Loucy (cell line): Measurements from ENCODE around the gene MAP7.
"Not testable (repeated sequence)": the region's sequence is repeated elsewhere in the genome, so short reads cannot be mapped to it uniquely, and the experiment has no call there.

ENCODE experiments used
- H2AFZ ChIP-seq: fragments of 200-600 bp; sonication (generic); 2 replicates; pipeline ENCODE4 v1.6.0; 2016; ENCODE audit warnings: antibody characterized with exemption, mild to moderate bottlenecking, low read length, moderate library complexity
- H3F3A ChIP-seq: fragments of 200-600 bp; 2 replicates; pipeline ENCODE4 v1.6.0; 2016; ENCODE audit warnings: antibody characterized with exemption, low read depth, mild to moderate bottlenecking
- H3K27me3 ChIP-seq: fragments of 200-600 bp; sonication (generic); 2 replicates; pipeline ENCODE4 v1.6.1; 2014; ENCODE audit warnings: low read length, mild to moderate bottlenecking; ENCODE audit not compliant: insufficient read depth, poor library complexity, severe bottlenecking
- H3K36me3 ChIP-seq: fragments of 200-600 bp; sonication (generic); 2 replicates; pipeline ENCODE4 v1.6.1; 2016; ENCODE audit warnings: low read length; ENCODE audit not compliant: insufficient read depth
- H3K4me1 ChIP-seq: fragments of 200-600 bp; sonication (generic); 2 replicates; pipeline ENCODE4 v1.5.1; 2014; ENCODE audit warnings: low read length, mild to moderate bottlenecking; ENCODE audit not compliant: insufficient read depth, poor library complexity, severe bottlenecking
- H3K4me2 ChIP-seq: fragments of 200-600 bp; sonication (generic); 2 replicates; pipeline ENCODE4 v1.6.0; 2014; ENCODE audit warnings: antibody characterized with exemption, low read length, low read depth, mild to moderate bottlenecking; ENCODE audit not compliant: poor library complexity, severe bottlenecking
- H3K4me3 ChIP-seq: fragments of 200-600 bp; sonication (generic); 2 replicates; pipeline ENCODE4 v1.5.1; 2014; ENCODE audit warnings: low read length, mild to moderate bottlenecking, mixed read lengths; ENCODE audit not compliant: poor library complexity, severe bottlenecking
- H3K79me2 ChIP-seq: fragments of 200-600 bp; sonication (generic); 2 replicates; pipeline ENCODE4 v1.6.1; 2014; ENCODE audit warnings: low read length; ENCODE audit not compliant: insufficient read depth
- H3K9ac ChIP-seq: fragments of 200-600 bp; sonication (generic); 2 replicates; pipeline ENCODE4 v1.6.0; 2014; ENCODE audit warnings: mild to moderate bottlenecking, low read depth, low read length, moderate library complexity; ENCODE audit not compliant: poor library complexity, severe bottlenecking
- H3K9me2 ChIP-seq: fragments of 200-600 bp; sonication (generic); replicated peaks from 2 replicates; pipeline ENCODE4 v1.6.1; 2016; ENCODE audit warnings: low read depth, low read length, mixed read lengths
- H3K9me3 ChIP-seq: fragments of 200-600 bp; sonication (generic); 2 replicates; pipeline ENCODE4 v1.6.1; 2014; ENCODE audit warnings: mild to moderate bottlenecking, antibody characterized with exemption, low read length, low read depth; ENCODE audit not compliant: insufficient read depth
- H4K20me1 ChIP-seq: fragments of 200-600 bp; sonication (generic); 2 replicates; pipeline ENCODE4 v1.6.0; 2014; ENCODE audit warnings: antibody characterized with exemption, low read length, mild to moderate bottlenecking; ENCODE audit not compliant: insufficient read depth, poor library complexity, severe bottlenecking
- EZH2phosphoT487 ChIP-seq: fragments of 200-600 bp; IDR thresholded peaks from 2 replicates; pipeline ENCODE4 v1.6.1; 2018; ENCODE audit warnings: antibody characterized with exemption, mild to moderate bottlenecking, moderate library complexity, borderline replicate concordance
- TF ChIP-seq, protein P1 (sequence below): fragments of 200-600 bp; sonication (generic); conservative IDR thresholded peaks from 2 replicates; pipeline ENCODE4 v1.5.1; 2014; ENCODE audit warnings: mild to moderate bottlenecking, antibody characterized with exemption, low read length

The MAP7 gene

DNA sequence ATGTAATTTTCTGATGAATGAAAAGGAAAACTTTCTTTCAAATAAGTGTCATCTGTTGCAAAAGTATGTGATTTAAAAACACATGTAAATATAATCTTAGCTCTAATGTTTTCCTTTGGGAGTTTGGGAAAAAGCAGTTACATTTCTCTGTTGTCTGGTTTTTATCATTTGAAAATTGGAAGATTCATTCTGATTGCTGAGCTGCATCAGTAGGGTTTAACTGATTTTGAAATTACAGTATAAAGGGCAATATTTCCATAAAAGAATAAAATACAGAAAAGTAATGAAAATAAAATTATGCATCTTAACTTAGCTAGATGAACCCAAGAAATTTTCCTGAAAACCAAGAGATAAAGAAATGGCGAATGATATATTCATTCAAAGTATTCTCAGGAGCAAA lies 57.8 kb downstream of the MAP7 start:
- H3K4me2 ChIP-seq: no peak overlapping the region
- H3K9me3 ChIP-seq: no peaks in the 10 kb centered on the region
- H3K36me3 ChIP-seq: no peaks in the 10 kb centered on the region
- no peaks in the 10 kb centered on the region for H3F3A ChIP-seq
- H3K79me2 ChIP-seq: no peaks in the 10 kb centered on the region
- H4K20me1 ChIP-seq: no peaks in the 10 kb centered on the region
- no peaks in the 10 kb centered on the region for H3K27me3 ChIP-seq
- H3K9me2 ChIP-seq: no peaks in the 10 kb centered on the region
- H3K9ac ChIP-seq: no peak overlapping the region
- H3K4me1 ChIP-seq: no peaks in the 10 kb centered on the region
- H2AFZ ChIP-seq: no peak overlapping the region
- TF ChIP-seq, protein P1, sequence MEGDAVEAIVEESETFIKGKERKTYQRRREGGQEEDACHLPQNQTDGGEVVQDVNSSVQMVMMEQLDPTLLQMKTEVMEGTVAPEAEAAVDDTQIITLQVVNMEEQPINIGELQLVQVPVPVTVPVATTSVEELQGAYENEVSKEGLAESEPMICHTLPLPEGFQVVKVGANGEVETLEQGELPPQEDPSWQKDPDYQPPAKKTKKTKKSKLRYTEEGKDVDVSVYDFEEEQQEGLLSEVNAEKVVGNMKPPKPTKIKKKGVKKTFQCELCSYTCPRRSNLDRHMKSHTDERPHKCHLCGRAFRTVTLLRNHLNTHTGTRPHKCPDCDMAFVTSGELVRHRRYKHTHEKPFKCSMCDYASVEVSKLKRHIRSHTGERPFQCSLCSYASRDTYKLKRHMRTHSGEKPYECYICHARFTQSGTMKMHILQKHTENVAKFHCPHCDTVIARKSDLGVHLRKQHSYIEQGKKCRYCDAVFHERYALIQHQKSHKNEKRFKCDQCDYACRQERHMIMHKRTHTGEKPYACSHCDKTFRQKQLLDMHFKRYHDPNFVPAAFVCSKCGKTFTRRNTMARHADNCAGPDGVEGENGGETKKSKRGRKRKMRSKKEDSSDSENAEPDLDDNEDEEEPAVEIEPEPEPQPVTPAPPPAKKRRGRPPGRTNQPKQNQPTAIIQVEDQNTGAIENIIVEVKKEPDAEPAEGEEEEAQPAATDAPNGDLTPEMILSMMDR: no peak
- no peak for TF ChIP-seq EZH2phosphoT487
- no peak overlapping the region for H3K4me3 ChIP-seq

DNA sequence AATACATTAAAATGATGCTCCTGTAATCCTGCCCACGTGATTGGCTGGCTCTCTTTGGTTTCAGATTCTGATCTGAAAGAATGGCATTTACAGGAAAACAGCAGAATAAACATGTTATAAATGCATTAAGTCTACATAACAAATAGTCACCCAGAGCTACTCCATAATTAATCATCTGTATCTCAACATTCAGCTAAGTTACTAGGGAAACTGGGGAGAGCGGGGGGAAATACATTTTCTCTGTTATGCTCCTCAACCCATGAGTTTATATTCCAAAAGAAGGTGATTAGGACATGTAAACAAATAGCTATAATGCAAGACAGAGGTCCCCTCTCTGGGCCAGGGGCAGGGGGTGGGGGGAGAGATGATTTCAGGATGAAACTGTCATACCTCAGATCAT lies 58.5 kb downstream of the MAP7 start:
- Histone ChIP-seq H3K27me3 (no peaks in the 10 kb centered on the region), H3F3A (no peaks in the 10 kb centered on the region), H3K9ac (no peak overlapping the region), H4K20me1 (no peaks in the 10 kb centered on the region), H3K79me2 (no peaks in the 10 kb centered on the region), H3K9me2 (no peaks in the 10 kb centered on the region), H3K9me3 (no peaks in the 10 kb centered on the region), H3K4me3 (no peak overlapping the region), H3K36me3 (no peaks in the 10 kb centered on the region), H3K4me1 (no peaks in the 10 kb centered on the region), H2AFZ (no peak overlapping the region), H3K4me2 (no peak overlapping the region)
- TF ChIP-seq, protein P1: no peak
- no peak for TF ChIP-seq EZH2phosphoT487

DNA sequence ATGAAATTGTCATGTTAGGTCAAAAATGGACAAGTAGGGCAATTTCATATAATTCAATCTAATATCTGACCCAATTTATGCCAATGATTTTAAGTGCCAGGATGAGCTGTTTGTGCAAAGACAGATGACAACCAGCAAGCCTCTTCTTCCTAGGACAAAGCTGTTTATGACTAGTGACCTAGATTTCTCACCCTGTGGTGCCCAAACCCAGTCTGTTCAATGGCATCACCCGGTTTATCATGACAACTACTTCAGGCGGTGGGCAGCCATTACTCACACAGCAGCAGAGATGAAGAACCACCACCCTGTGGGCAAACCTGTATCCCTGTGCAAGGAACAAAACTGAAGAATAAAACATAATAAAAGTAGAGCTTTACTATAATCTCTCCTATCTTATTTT lies 59.0 kb downstream of the MAP7 start:
- Histone ChIP-seq H3F3A (no peaks in the 10 kb centered on the region), H3K4me2 (no peak overlapping the region), H2AFZ (no peak overlapping the region), H3K9me2 (no peaks in the 10 kb centered on the region), H4K20me1 (no peaks in the 10 kb centered on the region), H3K4me1 (no peaks in the 10 kb centered on the region), H3K27me3 (no peaks in the 10 kb centered on the region), H3K79me2 (no peaks in the 10 kb centered on the region), H3K9ac (no peak overlapping the region), H3K9me3 (no peaks in the 10 kb centered on the region), H3K36me3 (no peaks in the 10 kb centered on the region), H3K4me3 (no peak overlapping the region)
- no peak for TF ChIP-seq EZH2phosphoT487
- TF ChIP-seq, protein P1: no peak

DNA sequence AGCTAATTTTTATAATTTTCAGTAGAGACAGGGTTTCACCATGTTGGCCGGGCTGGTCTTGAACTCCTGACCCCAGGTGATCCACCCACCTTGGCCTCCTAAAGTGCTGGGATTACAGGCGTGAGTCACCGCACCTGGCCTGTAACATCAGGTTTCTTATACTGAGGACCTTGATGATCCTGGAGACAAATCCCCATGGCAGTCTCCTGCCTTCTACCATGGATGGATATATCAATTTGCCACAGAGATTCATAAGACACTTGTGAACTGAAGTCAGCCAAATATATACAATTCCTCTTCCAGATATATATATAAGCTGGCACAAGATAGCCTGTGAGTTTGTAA lies 60.6 kb downstream of the MAP7 start:
- not testable (repeated sequence) for H3K9me3 ChIP-seq, H3K4me3 ChIP-seq, H3K9ac ChIP-seq, H2AFZ ChIP-seq, H4K20me1 ChIP-seq, H3K4me2 ChIP-seq, H3K9me2 ChIP-seq, H3K4me1 ChIP-seq, H3F3A ChIP-seq, H3K79me2 ChIP-seq, H3K36me3 ChIP-seq, H3K27me3 ChIP-seq
